Transverse colon (tissue), 4 donors: ENCODE measurements around the gene CLEC4A. TPM values are rescaled to one million over a fixed set of nuclear protein-coding genes. Genes with fewer than 3 reads are reported as not detected.
"Not testable (repeated sequence)": the region's sequence is repeated elsewhere in the genome, so short reads cannot be mapped to it uniquely, and the experiment has no call there.

Experiments used
- DNase-seq: peaks from one replicate; pipeline ENCODE4 v3.0.0-alpha.2; 2019
- H3K27ac ChIP-seq, 4 donors: fragments of 200-600 bp; sonication (generic); 2 replicates each; pipeline ENCODE4 v1.5.1; 2016 to 2018; ENCODE audit warnings: inconsistent platforms in 4 of 4
- H3K27me3 ChIP-seq: fragments of 200-600 bp; sonication (generic); 2 replicates; pipeline ENCODE4 v1.5.1; 2017; ENCODE audit warnings: inconsistent platforms
- H3K36me3 ChIP-seq, 4 donors: fragments of 200-600 bp; sonication (generic); 2 replicates each; pipeline ENCODE4 v1.5.1; 2017 to 2019; ENCODE audit warnings: inconsistent platforms in 4 of 4
- H3K4me1 ChIP-seq, 4 donors: fragments of 200-600 bp; sonication (generic); 2 replicates each; pipeline ENCODE4 v1.5.1; 2017 to 2020; ENCODE audit warnings: inconsistent platforms in 4 of 4
- H3K4me3 ChIP-seq, 4 donors: fragments of 200-600 bp; sonication (generic); 1 replicate in 1 of 4; 2 replicates in 3 of 4; pipeline versions ENCODE4 v1.5.1 to v1.6.1; 2017 to 2019; ENCODE audit warnings: inconsistent platforms in 4 of 4
- H3K9me3 ChIP-seq, 2 donors: fragments of 200-600 bp; sonication (generic); 2 replicates each; pipeline ENCODE4 v1.5.1; 2017 to 2019; ENCODE audit warnings: inconsistent platforms in 2 of 2
- CTCF ChIP-seq, 5 experiments: fragments of 200-600 bp in 3 of 5; fragments of 450-650 bp in 2 of 5; sonication (generic) in 3 of 5; IDR thresholded peaks; 1 replicate in 2 of 5; 2 replicates in 3 of 5; pipeline ENCODE4 v1.5.1; 2016 to 2017; ENCODE audit warnings: antibody characterized with exemption in 5 of 5, inconsistent platforms in 3 of 5, mild to moderate bottlenecking in 2 of 5, moderate library complexity in 1 of 5
- EP300 ChIP-seq: sonication (generic); formaldehyde crosslinking; IDR thresholded peaks from one replicate; pipeline ENCODE4 v1.6.1; 2017; ENCODE audit warnings: antibody characterized with exemption, low read depth
- POLR2A ChIP-seq: fragments of 450-650 bp; IDR thresholded peaks from one replicate; pipeline ENCODE4 v1.6.1; 2016; ENCODE audit warnings: antibody characterized with exemption, mild to moderate bottlenecking, moderate library complexity
- POLR2AphosphoS5 ChIP-seq, 3 donors: sonication (generic); formaldehyde crosslinking; IDR thresholded peaks; one replicate each; pipeline ENCODE4 v1.6.1; 2016; ENCODE audit warnings: antibody characterized with exemption in 3 of 3
- WGBS, 2 donors: methylation state at CpG; one replicate each; pipeline ENCODE4 v1.1.5; 2018; ENCODE audit warnings: low coverage in 1 of 2; 5-methylcytosine and 5-hydroxymethylcytosine counted together
- in situ Hi-C, 4 donors: fragments of 200-750 bp; cut with MboI; loops; one replicate each; pipeline versions ENCODE4 v1.15.0 to v1.15.1; 2017; ENCODE audit warnings: low sequenced_read_pairs in 3 of 4, low pct_ligation_motif_present in 1 of 4, low pct_unique_long_range_greater_than_20kb in 1 of 4
- intact Hi-C: fragments of 100-400 bp; cut with DNase I; formaldehyde crosslinking; loops from one replicate; pipeline ENCODE4 v1.15.1; 2023; ENCODE audit warnings: low total_unique reads
- total RNA-seq, 4 donors: library from RNA; depleted of rRNA; stranded (reverse); fragments of >200 nt; gene quantifications; one replicate each; pipeline ENCODE4 v1.1.0, GENCODE V29; 2016

CLEC4A gene
- total RNA-seq, 4 donors from 2014 or later = 0.55 to 5.1 TPM; not detected in 2

- Histone ChIP-seq H3K4me1 (no peaks in the 10 kb centered on the region), H3K9me3 (no peaks in the 10 kb centered on the region), H3K27ac (no peak overlapping the region), H3K36me3 (no peaks in the 10 kb centered on the region), H3K4me3 (no peak overlapping the region), H3K27me3 (no peaks in the 10 kb centered on the region)
- DNase-seq = no peak
- 75 to 95% methylated on average over 3 to 4 of the region's 4 CpGs for WGBS, 2 donors
- intact Hi-C loops = no loop called here
- in situ Hi-C loops = no loop called here
- TF ChIP-seq POLR2A (no peak), CTCF (IDR thresholded peaks at IDR 0.05) (no peak), EP300 (no peak), POLR2AphosphoS5 (IDR thresholded peaks at IDR 0.05) (no peak)
Measured at GRCh38 chr12:8127138-8127537, 3.7 kb downstream of the CLEC4A start.

- H3K27ac ChIP-seq, H3K4me1 ChIP-seq, H3K4me3 ChIP-seq, H3K9me3 ChIP-seq, in situ Hi-C loops, DNase-seq, H3K36me3 ChIP-seq, H3K27me3 ChIP-seq, intact Hi-C loops: not testable (repeated sequence)
- 93 to 95% methylated on average over 8 to 17 of the region's 18 CpGs for WGBS, 2 donors
Measured at GRCh38 chr12:8133636-8134397, 10.4 kb downstream of the CLEC4A start.

DNA sequence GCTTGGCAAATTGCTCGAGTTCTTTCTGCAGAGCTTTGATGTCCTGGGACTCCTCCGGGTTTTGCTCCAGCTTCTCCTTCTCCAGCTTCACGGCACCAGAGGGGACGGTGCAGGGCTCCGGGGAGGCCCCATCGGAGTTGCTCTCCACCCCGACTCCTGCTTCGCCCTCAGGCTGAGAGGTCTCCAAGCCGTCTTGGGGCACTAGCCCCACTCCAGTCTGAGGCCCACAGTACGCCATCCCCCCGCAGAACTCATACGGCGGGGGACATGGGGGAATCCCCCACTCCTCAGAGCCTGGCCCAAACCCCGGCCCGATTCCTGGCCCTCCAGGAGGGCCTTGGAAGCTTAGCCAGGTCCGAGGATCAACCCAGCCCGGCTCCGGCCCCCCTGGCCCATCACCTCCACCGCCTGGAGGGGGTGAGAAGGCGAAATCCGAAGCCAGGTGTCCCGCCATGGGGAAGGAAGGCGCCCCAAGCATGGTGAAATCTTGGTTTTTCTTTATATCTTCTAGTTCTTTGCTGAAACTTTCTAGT lies 11.0 kb downstream of the CLEC4A start:
- DNase-seq, H3K27me3 ChIP-seq, H3K27ac ChIP-seq, H3K4me3 ChIP-seq, H3K9me3 ChIP-seq, in situ Hi-C loops, H3K4me1 ChIP-seq, H3K36me3 ChIP-seq, intact Hi-C loops: not testable (repeated sequence)
- WGBS, 2 donors = 96% methylated on average over 23 of the region's 23 CpGs; no CpG with 5 or more reads in 1 of the 2 donors

- H3K4me3 ChIP-seq, intact Hi-C loops, H3K27me3 ChIP-seq, H3K4me1 ChIP-seq, in situ Hi-C loops, H3K27ac ChIP-seq, H3K36me3 ChIP-seq, H3K9me3 ChIP-seq, DNase-seq: not testable (repeated sequence)
- WGBS, 2 donors = 62 to 91% methylated on average over 3 to 8 of the region's 8 CpGs
Measured at GRCh38 chr12:8141647-8142046, 18.2 kb downstream of the CLEC4A start.

- Histone ChIP-seq H3K27ac (no peak overlapping the region), H3K27me3 (no peaks in the 10 kb centered on the region), H3K9me3 (no peaks in the 10 kb centered on the region), H3K4me3 (no peak overlapping the region), H3K36me3 (peaks cover 0 to under 1% (median 0%) of the 10 kb centered on the region in 4 donors), H3K4me1 (no peaks in the 10 kb centered on the region)
- TF ChIP-seq EP300 = no peak
- no peak for TF ChIP-seq POLR2A
- no peak for TF ChIP-seq CTCF (IDR thresholded peaks at IDR 0.05)
- no peak for TF ChIP-seq POLR2AphosphoS5 (IDR thresholded peaks at IDR 0.05)
- in situ Hi-C loops (no loop called here), intact Hi-C loops (no loop called here)
- DNase-seq = no peak
Measured at GRCh38 chr12:8143261-8143660, 19.8 kb downstream of the CLEC4A start.
